OCI-M2 (cell line): ENCODE data around the gene WNT9B.

ENCODE experiments used
- DNase-seq: peaks from one replicate; lab custom pipeline; 2025; ENCODE audit not compliant: unreplicated experiment; lab: John Stamatoyannopoulos, UW

Gene WNT9B, protein sequence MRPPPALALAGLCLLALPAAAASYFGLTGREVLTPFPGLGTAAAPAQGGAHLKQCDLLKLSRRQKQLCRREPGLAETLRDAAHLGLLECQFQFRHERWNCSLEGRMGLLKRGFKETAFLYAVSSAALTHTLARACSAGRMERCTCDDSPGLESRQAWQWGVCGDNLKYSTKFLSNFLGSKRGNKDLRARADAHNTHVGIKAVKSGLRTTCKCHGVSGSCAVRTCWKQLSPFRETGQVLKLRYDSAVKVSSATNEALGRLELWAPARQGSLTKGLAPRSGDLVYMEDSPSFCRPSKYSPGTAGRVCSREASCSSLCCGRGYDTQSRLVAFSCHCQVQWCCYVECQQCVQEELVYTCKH

DNA sequence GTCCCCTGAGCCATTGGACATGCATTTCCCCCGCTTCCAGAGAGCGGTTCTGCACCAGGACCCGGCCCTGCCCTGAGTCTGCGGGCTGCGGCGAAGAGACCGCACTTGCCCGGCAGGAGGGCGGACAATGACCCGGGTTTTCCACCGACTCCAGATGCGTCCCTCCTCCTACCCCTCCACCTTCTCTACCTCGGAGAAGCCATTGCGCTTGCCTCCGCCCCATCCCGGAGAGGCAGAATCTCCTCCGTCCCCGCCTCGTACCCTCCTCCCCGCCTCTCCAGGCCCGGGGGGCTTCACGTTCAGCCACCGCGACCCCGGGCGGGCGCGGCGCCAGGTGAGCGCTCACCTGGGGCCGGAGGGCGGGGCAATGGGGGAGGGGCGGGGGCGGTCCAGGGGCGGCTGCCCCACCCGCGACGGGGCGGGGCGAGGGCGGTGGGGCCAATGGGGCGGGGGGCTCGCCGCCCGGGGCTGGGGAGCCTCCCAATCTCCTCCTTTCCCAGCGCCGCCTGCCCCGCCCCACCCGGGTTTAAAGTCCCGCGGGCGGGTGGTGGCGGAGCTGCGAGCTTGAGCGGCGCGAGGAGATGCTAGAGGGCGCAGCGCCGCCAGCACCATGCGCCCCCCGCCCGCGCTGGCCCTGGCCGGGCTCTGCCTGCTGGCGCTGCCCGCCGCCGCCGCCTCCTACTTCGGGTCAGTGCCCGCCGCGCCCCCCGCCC lies at the start of gene WNT9B:
Gene WNT9B (plus strand): TSS at position 555 of the 713 bp plus-strand sequence. CDS start 56 bp downstream, at position 611.
- no peak for DNase-seq

DNA sequence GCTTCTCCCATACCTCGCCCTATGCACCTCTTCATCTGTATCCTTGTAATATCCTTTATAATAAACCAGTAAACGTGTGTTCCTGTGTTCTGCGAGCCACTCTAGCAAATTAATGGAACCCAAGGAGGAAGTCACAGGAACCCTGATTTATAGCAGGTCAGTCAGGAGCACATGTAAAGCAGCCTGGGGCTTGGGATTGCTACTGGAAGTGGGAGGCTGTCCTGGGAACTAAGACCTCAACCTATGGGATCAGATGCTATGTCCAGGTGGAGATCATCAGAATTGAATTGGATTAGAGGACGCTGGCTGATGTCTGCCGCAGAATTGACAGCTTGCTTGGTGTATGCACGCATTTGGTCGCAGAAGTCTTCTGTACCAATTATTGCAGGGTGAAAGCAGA lies 48.6 kb upstream of the WNT9B start:
- no peak for DNase-seq

DNA sequence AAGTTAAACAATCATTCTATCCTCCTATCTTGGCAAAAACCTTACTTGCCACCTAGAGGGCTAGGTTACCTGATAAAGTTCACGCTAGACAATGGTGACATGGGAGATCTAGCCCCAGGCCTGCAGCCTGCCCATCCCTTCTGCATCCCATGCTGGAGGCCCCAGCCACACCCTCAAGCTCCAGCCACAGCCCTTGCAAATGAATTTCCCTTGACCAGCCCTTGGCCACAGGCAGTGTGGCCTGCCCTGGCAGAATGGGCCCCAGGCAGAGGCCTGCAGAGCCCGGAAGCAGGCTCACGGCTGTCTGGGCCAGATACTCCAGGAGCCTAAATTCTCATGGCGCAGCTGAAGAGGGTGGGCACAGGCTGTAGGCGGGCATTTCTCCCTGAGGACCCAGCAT lies 47.8 kb upstream of the WNT9B start:
- no peak for DNase-seq

DNA sequence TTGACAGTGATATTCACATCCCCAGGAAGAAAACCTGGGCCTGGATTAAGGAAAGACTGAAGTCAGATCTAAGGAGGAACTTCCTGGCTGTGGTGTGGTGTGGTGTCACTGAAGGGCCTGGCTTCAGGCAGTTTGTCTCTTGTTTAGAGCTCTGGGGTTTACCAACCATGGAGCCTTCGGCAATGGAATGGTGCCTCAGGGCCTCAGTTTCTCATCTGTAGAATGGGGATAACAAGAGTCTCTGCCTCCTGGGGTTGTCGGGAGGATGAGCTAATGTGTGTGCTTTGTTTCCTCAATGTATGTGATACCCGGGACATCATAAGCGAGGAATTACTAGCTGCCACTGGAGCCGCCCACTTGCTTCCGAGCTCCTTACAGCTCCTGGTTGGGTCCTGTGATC lies 45.6 kb upstream of the WNT9B start:
- DNase-seq, result no peak

DNA sequence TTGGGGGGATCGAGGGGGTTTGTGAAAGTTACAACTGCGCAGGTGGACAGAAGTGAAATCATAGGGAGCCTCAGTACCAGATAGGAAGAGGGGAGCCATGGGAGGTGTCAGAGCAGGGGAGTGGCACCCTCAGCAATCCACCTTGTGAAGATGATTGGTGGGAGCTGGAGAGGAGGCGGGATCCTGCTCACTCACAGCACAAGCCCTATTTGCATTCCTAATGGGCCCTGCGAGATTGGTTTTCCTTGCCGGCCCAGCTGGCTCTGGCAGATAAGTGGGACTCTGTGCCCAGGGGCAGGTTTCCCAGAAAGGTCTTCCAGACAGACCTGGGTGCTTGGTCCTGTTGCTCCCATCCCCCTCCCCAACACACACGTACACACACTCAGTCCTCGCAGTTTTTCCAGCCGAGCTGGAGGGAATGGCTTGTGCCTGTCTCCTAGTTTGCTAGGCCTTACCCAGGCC lies 42.2 kb upstream of the WNT9B start:
- DNase-seq, result no peak

DNA sequence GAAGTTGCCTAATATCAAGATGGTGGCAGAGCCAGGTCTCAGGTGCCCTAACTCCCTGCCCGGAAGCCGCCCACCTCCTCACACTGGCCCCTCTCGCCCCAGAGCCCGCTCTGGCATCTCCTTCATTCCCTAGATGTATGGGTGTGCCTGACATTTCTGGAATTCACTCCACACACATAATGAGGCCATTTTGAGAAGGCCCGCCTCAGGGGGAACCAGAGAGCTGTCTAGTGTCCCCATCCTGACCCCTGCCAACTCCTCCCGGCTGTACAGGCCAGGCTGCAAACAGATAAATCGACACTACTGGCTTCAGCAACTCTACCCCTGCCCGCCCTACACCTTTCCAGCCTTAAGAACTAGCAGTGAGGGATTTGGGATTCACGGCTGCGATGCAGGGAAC lies 40.5 kb upstream of the WNT9B start:
- DNase-seq, result no peak

DNA sequence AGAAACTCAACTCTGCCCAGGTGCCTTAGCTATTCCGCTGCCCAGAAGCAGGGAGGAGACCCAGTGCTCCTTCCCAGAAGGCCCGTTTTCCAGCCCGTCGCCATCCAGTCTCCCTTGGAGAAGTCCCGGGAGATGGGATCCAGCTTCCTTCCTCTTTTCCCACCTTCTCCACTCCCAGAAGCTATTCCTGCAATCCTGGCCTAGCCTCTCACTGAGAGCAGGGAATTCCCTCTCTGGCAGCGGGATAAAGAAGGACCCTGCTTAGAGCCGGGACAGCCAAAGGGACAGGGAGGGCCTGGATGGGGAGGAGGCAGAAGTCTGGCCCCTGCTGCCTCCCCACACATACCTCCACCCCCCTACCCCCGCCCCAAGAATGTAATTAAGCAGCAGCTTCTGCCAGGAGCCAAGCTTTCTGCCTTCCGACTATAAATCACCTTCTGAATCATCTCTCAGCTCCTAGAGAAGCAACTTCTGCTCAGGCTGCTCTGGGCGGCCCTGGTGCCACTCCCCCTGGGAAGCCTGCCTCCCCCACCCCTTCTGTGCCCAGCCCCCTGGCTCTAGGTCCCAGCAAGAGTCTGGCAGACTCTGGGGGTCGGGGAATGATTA lies 39.3 kb upstream of the WNT9B start:
- no peak for DNase-seq

DNA sequence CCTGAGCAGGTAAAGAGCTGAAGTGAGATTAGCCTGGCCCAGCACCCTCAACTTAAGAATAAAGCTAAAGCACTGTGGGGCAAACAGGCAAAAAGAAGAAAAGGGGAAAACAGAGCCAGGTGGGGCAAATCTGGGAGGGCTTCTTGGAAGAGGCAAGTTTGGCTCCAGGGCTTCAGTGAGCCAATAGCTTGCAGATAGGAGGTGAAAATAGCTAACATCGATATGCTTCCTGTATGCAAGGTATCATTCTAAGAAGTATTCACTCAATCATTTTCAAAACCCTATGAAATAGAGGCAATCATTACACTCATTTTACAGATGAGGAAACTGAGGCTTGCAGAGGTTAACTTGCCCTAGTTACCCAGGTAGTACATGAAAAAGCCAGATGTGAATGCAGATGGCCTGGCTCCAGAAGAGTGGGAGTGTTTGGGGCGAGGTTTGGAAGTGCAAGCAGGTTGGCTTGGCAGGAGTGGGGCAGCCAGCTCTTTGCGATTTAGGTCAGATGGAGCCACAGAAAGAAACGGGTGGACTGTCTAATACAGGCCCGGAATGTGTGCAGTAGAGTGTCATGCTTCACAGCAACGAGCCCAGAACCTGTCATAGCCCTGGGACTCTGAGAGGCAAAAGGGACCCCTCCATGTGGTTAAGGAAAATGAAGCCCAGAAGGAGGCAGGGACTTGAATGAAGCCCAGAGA lies 38.6 kb upstream of the WNT9B start:
- no peak for DNase-seq

DNA sequence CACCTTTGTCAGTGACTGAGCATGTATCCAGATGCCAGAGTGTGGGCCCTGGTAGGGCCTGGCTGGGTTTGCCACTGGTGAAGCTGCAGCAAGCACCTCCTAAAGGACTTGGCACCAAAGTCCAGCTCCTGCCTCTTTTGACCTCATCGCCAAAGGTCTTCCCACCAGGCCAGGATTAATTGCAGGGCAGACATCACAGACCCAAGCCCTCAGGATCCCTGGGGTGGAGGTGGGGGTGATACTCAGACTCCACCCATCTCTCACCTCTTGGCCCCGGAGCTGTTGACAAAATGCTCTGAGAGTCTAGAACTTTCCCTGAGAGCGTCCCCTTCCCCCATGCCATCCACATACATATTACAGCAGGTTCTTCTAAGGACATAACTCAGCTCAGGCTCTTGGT lies 37.5 kb upstream of the WNT9B start:
- DNase-seq, result no peak

DNA sequence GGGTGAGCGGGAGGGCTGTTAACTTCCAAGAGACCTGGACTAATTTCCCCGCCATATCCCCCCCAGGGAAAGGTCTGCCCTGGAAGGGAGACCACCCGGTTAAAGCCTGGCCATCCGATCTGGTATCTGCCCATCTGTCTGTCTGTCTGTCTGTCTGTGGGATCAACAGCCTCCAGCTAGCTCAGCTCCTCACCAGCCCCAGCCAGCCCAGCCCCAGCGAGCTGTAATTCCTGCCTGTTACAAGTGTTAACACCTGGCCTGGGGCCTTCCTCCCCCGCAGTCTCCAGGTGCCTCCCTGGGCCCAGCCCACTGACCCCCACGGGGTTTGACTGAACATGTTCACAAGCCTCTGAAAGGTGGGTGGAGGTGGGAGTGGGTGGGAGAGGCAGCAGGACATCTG lies 36.9 kb upstream of the WNT9B start:
- no peak for DNase-seq

DNA sequence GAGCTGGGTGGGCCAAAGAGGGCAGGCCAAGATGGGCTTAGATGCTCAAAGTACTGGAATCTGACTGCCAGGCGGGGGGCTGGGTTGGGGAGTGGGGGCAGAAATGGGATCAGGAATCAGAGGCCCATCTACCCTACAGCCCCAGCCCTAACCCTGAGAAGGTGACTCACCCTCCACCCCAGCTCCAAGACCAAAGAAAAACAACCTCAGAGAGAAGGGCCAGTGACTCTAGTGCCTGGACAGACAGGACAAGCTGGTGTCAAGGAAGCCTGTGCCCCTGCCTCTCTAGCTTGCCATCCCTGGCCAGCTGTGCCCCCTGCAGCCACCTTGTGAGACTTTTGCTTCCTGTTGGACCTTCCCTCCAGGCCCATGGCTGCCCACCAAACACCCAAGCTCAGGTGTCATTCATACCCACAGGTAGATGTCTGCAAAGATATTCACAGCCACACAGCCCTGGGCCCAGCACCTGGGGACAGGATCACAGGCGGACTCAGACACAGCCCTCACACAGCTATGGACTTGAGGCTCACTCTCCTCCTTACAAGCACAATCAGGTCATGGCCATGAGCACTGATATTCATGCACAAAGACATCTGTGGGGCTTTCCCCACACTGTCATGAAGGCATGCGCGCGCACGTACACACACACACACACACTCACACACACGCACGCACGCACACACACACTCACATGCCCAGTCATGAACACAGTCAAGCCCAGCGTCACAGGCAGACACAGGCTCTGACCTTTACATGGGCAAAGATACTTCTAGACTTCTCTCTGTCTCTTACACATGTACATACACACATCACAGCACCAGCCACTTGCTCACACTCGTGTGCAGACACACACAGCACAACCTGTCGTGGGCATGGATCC lies 35.7 kb upstream of the WNT9B start:
- no peak for DNase-seq

DNA sequence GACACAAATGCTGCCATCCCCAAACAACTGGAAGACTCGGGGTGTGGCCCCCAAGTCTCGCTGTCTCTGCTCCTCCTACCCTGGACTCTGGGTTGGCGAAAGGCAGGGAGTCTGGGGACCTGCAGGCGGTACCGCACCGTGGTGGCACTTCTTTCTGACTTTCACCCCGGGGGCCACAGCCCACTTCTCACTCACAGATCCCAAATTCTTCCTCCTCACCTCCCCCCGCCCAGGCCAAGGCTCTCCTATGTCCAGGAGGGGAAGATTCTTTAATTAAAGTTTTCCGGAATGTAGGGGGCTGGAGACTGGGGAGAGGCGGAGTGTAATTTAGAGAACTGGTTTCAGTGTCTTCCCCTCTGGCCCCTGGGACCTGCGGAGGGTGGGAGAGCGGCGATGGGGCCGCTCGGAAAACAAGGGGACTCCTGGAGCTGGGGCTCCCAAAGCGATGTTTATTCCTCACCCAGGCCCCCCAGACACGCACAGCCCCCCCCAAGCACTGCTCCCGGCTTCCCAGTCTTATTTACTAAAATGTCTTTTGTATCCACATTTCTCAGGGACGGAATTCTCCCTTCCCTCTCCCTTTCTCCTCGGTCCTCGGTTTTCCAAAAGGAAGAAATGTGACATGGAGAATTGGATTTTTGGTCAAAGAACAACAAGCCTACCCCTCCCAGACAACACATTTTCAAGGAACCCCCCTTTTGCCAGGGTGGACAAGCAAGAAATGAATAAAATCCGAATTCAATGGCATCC lies 34.1 kb upstream of the WNT9B start:
- DNase-seq, result no peak

DNA sequence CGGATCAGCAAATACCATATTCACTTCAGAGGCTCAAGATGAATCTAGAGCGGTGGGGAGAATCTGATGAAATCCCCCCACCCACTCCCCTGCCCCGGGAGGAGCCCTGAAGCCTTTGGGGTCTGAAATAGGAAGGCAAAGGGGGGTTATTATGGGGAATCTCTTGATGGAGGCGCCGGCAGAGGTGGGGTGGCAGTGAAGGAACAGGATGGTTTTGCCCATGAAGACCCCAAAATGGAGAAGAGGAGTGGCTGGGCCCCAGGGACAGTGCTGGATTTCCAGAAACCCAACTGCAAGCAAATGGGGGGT lies 33.5 kb upstream of the WNT9B start:
- no peak for DNase-seq

DNA sequence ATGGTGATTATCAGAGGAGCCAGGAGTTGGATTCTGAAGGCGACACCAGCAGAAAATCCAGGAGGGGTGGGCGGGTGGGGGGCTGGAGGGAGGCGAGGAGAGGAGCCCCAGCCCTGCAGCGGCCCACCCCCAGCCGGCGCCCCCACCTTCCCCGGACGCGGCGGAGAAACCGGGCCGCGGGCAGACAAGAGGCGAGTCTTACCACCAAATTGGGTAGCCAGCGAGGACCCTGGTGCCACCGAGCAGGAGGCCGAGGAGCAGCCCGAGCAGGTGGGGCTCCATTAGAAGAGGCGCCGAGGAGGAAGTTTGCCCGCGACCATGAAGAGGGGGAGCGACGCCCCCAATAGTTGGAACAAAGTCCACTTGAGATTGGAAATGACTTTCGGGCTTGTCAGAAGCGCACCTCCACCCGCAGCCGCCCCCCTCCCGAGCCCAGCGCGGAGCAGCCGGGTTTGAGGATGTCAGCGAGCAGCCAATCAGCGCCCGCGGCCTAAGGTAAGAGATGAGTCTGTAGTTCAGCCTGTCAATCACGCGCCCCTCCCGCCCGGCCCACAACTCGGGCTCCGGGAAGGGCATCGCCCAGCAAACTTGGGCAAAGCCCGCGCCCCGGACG lies 33.0 kb upstream of the WNT9B start, which contains the start of gene WNT3:
Gene WNT3 (minus strand): TSS at position 377 of the 613 bp plus-strand sequence. CDS start 95 bp downstream, at position 282.
- DNase-seq, result no peak

DNA sequence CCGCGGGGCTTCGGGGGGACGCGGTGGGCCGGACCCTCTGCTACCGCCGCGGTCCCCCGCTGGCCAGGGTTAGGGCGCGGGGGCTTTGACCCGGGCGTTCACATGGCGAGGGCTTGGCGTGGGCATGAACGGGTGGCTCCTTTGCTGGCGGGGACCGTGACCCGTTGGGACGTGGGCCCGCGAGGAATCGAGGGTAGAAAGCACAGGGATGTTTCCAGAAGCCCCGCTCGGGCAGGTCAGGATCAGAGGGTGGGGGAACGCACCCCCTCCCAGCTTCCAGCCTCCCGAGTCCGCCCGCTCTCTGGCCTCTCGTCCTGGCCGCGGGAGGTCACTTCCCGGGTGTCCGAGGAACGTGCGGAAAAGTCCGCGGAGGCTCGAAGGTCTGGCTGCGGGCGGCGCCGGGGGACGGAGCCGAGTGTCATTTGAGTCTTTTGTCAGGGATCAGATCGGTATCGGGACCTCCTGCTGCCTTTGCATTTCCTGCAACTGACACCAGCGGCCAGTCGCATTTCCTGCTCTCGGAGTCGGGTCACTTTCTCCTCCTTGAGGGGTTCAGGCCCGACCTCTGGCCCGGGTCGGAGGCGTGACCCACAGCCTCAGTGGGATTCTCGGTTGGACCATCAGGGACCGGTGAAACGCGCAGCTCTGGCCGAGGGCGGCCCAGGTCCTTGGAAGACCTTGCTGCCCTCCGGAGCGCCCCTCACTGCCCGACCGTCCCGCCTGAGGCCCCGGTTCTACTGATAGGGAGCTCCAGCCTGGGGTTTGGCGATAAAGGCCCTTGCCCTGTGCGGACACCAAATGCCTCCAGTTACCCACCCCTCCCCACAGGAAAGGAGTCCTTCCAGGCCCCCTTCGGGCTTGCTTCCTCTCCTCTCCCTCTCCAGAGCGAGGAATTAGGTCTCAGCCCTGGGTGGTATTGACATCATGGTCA lies 32.2 kb upstream of the WNT9B start:
- no peak for DNase-seq

DNA sequence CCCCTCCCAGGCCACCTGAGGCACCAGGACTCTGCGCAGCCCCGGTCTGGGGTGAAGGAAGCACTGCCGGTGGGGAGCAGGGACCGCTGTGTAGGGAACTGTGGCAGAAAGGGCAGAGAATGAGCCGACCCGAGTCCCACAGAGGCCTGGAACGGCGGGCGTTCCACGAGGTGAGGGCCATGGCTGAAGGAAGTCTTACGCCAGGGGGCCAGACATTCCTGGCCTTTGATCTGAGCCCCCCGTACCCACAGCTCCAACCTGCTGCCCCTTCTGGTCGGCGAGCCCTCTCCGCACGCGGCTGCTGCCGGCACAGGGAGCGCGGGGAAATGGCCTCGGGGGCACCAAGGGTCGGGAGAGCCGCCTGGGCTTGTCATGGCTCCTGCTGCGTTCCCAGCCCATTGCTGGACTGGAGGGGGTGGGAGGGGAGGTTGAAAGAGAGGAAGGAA lies 31.5 kb upstream of the WNT9B start:
- no peak for DNase-seq

DNA sequence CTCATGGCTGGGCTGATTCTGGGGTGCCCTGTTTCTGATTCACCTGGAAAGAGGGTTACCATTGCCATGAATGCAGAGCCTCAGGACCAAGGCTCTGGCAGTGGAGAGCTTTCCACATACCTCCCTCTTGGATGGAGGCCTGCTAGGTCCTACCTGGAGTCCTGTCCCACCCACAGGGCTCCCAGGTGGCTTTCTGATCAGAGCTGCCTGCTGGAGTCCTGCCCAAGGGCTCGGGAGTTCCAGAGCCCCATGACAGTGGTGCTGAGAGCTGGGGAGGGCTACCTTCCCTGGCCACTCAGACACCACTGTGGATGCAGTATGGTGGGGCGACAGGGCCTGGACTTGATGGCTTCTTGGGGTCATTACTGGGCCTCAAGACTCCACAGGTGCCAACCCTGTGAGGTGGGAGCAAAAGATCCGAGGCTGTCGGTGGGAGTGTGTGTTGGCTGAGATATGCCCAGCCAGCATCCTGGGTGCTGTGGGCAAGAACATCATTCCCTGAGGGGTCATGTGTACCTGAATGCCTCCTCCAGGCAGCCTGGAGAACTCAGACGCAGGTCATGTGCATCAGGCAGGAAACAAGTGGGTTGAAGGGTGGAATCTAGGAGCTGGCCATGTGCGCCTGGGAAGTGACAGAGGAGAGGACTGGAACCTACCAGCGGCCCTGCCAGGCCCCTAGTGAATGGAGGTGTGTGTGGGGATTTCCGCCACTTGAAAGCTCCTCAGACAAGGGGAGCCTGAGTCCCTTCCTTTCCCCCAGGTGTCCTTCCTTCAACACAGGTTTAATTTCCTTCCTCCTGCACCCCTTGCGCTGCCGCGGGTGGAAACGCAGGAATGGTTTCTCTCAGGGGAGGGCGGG lies 30.6 kb upstream of the WNT9B start:
- DNase-seq, result no peak
